SHP77 (cell line): Measurements from ENCODE around the gene SORD.

Experiments
- DNase-seq, 2 experiments: peaks; one replicate each; lab custom pipeline; 2025; lab: John Stamatoyannopoulos, UW

SORD gene

DNA sequence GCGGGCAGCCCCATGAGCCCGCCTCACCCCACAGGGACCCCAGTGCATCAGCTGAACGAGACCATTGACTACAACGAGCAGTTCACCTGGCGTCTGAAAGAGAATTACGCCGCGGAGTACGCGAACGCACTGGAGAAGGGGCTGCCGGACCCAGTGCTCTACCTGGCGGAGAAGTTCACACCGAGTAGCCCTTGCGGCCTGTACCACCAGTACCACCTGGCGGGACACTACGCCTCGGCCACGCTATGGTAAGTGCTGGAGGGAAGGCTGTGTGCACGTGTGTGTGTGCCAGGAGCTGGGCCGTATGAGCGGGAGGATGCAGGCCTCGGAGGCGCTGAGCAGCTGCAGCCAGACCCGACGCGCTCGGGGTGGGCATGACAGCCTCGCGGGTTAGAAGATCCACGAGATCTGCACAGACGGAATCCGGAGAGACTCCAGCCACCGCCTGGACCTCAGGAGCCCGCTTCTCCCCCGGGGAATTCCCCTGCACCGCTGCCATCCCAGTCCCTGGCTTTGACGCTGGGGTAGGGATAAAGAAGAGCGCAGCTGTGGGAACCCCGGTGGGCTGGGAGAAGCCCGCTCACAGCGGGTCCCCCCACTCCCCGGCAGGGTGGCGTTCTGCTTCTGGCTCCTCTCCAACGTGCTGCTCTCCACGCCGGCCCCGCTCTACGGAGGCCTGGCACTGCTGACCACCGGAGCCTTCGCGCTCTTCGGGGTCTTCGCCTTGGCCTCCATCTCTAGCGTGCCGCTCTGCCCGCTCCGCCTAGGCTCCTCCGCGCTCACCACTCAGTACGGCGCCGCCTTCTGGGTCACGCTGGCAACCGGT is 93.7 kb downstream of the SORD start:
- no peak for DNase-seq

DNA sequence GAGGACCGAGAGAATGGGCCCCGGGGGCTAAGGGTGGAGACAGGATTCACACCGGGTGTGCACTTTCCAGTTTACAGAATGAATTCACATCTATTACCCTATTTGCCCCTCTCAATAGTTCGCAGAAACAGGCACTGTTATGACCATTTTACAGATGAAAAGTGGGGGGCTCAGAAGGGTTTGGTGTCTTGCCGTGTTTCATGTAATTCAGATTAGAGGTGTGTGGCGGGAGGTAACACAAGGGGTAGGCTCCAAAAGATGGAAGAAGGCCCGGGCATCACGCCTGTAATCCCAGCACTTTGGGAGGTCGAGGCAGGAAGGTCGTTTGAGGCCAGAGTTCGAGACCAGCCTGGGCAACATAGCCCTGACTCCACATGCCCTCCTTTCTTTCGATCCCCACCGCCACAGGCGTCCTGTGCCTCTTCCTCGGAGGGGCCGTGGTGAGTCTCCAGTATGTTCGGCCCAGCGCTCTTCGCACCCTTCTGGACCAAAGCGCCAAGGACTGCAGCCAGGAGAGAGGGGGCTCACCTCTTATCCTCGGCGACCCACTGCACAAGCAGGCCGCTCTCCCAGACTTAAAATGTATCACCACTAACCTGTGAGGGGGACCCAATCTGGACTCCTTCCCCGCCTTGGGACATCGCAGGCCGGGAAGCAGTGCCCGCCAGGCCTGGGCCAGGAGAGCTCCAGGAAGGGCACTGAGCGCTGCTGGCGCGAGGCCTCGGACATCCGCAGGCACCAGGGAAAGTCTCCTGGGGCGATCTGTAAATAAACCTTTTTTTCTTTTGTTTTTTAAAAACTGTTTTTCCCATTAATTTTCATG is 94.5 kb downstream of the SORD start:
- no peak for DNase-seq

DNA sequence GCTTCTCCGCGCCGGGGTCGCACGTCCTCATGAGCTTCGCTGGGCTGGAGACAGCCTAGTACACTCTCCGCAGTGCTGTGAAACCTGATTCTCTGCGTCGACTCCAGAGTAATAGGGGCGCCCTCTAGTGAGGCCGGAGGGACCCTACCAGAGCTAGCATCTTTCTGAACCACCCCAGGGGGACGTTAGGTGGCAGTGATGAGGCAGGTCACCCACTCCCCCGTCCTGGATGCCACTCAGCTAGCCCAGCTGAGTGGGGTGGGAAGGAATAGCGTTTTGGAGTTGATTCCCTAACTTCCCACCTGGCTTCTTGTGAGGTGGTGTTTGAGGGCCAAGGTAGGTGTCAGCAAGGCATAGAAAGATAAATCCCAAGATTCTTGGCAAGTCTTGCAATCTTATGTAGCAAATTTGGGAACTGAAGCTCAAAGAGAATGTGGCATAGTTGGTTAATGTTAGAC is 95.2 kb downstream of the SORD start:
- DNase-seq: peak; percentile 87 to 92

DNA sequence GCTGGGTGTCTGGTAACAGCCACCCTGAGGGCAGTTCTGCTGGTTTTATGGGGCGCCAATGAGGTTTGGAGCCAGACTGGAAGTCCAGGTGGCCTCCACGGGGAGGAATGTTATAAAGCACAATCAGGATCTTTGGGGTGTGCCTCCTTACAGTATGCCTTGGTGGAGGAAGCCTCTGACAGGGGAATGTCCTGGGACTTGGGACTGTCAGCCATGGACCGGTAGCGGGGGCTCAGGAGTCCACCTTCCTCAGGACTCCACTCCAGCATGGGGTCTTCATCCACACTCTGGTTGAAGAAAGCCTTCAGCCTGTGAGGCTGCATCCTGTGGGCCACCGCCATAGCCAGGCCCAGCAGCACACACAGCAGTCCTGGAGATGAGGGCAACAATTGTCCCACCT is 96.0 kb downstream of the SORD start:
- DNase-seq: no peak

DNA sequence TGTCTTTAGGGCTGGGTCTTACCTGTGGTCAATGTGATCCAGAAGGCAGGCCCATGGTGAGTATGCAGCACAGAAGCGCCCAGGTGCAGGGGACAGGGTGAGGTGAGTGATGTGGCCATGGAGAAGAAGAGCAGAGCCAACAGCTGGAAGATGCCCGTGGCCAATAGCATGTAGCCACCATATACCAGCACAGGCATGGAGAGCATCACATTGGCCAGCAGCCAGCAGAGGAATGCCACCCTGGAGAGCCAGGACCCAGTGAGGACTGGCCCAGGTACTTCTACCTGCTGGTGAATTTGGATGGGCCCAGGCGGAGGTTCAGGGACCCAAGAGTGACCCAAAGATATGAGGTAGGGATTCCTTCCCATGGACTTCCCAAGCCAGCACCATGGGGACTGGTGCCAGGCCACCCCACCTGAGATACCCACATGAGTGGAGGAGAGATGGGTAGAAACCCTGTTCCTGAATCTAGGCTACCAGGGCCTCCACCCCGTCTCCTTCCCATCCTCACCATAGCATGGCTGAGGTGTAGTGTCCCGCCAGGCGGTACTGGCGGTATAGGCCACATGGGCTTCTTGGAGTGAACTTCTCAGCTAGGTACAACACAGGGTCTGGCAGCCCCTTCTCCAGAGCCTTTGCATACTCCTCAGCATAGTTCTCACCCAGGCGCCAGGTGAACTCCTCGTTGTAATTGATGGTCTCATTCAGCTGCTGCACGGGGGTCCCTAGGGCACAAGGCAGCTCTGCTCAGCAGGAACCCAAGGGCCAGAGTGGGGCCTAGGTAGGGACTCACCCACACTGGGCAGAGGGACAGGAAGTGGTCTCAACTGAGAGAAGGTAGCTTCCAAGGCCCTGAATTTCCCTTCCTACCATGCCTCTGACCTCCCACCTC is 97.3 kb downstream of the SORD start:
- DNase-seq: no peak

DNA sequence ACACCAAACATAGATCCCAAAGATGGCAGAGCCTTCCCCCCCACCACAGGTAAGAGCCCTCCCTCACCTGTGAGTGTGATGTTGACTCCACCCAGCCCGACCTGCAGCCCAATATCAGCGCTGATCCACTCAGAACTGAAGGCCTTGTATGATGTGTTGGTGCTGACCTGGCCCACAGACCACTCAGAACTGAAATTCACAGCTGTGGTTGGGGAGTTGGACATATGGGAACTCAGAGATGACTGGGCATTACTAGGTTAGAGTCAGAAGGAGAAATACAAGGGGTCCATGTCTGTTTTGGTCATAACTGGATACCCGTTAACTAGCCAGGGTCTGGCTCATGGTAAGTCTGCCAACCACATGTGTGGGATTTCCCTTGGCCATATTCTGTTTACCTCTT is 98.0 kb downstream of the SORD start:
- DNase-seq: no peak

DNA sequence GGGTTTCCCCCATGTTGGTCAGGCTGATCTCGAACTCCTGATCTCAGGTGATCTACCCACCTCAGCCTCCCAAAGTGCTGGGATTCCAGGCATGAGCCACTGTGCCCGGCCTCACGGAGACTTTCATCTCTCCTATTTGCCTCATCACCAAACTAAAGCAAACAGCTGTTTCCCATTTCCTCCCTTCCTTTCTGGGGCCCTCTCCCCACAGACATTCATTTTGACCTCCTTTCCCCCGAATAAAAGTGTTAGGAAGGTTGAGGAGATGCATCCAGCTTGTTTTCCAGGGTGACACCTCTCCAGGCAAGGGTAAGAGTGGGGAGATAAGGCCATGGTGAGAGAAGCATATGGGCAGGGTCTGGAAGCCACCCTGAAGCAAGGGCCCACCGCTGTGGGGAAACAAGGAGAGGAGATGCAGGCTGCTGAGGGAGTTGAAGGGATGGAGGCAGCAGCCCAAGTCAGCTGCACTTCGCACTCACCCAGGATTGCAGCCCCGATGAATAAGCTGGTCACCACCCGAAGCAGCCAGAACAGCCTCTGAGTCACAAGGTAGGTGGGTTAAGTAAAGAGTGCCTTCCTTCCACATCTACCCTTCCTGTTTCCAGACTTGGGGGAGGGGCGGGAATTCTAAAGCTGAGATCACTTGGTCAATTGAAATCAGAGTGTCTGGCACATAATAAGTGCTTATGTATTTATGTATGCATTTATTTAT is 98.9 kb downstream of the SORD start:
- no peak for DNase-seq

DNA sequence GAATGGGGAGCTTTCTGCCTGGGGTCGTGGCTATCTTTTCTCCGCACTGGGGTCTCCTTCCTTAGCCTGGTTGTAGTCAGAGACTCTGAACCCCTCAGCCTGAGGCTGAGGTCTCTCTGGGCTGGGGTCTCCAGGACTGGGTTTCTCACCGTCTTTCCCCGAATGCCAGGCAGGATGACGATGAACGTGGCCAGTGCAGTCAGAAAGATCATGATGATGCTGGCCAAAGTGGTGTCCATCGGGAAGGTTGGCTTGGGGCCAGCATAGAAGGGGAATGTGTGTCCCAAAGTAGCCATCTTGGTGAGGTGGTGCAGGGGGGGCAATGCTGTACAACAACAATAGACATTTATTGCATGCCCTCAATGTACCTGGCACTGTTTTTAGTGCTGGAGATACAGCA is 99.7 kb downstream of the SORD start:
- no peak for DNase-seq

DNA sequence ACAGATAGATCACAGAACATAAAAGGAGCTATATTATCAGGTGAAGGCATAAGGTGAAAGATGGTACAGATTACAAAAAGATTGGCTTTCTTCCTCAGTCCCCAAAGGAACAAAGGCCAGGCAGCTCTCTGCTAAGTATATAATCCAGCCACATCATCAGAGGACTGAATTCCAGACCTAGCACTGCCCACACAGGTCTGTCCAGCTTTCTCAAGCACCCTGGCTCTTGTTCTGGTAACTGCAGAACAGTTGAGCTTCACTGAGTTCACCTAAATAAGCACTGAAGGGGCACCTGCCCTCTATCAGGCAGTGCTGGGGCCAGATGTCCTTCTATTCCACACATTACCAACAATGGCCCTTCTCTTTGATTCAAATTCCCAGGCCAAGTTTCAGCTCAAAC is 100.4 kb downstream of the SORD start:
- no peak for DNase-seq

DNA sequence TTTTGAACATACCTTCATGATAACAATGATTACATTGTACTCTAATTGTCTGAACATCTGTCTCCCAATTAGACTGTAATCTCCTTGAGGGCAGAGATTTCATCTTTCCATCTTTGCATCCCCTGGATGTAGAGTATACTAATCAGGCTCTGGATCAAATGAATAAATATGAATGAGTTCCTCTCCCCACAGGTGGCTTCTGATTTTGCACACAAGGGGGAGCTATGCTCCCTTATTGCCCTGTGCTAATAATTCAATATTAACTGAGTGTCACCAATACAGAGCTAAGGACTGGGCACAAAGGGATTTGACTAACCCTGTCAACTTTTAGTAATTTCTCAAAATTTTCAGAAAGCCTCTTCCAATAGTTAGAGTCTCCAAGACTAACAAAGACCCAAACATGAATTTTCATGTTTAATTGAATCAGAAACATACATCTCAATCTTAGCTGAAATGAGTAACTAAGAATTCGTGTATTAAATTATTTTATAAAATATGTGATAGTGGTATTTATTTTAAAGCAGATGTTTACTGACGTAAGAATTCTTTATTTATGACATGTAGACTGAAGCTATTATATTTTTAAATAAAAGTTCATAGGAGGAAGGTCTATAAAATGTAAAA is 103.7 kb downstream of the SORD start:
- peak in 1 of 2 experiments; percentile 9 for DNase-seq
